SHP77 treated with DMSO at 0.1 percent for 48 hours (cell line): ENCODE results near the gene EPN2.

Experiments used
- DNase-seq: peaks from one replicate; lab custom pipeline; 2025; lab: John Stamatoyannopoulos, UW

EPN2 gene

GRCh38 chr17:19365833-19366636 is 128.9 kb downstream of the EPN2 start:
- DNase-seq, result no peak

DNA sequence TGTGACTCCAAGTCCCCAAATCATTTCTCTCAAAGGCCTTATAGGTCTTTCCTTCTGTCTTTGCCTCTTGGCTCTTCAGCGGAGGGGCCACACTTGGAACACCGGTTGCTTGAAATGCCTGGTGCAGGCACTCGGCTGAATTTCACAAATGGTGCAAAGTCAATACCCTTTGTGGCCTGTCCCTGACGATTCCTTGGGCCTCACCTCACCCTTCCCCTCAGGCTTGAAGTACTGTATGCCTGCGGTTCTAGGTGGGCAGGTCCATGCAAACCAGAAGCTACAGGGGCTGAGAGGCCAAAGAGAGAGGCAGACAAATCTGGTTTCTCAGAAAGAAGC is 129.4 kb downstream of the EPN2 start:
- no peak for DNase-seq

- no peak for DNase-seq
Measured at GRCh38 chr17:19368229-19368628, 131.1 kb downstream of the EPN2 start.

DNA sequence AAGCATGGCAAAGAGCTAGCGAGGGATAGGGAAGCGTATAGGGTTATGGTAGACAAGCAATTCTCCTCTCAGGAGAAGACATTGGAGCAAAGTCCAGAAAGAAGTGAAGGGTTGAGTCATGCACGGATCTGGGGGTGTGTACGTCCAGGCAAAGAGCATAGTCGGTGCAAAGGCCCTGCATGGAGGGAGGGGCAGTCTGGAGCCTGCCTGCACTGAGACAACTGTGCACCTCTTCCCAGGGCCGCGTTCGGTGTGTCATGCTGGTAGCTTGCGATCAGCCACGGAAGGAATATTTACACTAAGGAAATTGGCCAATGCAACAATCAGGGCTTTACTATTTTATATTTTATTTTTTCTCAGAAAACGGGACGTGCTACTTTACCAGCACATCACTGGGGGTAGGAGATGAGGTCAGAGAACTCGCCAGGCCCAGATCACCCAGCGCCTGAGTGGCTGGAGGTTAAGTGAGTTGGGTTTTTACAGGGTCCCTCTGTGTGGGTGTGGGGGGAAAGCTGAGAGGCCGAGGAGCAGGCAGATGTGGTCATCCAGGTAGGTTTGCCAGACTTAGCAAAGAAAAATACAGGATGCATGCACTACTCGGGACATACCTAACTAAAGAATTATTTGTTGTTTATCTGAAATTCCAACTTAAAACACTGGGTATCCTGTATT is 132.1 kb downstream of the EPN2 start:
- DNase-seq, result no peak

DNA sequence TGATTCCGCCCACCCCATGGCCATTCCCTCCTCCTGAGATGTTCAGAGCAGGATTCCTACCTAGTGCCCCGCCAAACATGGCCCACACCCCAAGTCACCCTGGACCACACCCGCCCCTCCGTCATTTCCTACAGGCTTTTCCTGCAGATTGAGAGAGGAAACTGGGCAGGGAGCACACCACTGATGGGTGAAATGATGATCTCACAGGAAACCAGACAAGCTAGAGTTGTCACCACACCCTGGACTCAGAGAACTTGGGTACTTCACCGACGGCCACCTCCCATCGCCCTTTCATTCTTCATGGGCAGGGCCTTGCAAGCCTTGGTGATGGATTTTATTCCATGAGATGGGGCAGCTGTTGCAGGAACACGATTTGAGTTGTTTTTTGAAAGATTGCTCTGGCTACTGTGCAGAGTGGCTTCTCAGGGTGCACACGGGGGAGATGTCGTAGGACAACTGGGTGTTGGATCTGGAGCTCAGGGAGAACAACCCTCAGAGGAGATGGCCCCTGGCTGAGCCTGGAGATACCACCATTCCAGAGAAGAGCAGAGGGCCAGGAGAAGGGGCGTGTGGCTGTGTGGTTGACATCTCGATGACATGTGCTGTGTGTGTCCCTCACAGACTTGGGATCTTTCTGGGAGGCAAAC is 132.8 kb downstream of the EPN2 start:
- no peak for DNase-seq

GRCh38 chr17:19370493-19370960 is 133.4 kb downstream of the EPN2 start:
- DNase-seq, result peak; percentile 74

GRCh38 chr17:19371259-19372010 is 134.3 kb downstream of the EPN2 start:
- DNase-seq, result no peak

DNA sequence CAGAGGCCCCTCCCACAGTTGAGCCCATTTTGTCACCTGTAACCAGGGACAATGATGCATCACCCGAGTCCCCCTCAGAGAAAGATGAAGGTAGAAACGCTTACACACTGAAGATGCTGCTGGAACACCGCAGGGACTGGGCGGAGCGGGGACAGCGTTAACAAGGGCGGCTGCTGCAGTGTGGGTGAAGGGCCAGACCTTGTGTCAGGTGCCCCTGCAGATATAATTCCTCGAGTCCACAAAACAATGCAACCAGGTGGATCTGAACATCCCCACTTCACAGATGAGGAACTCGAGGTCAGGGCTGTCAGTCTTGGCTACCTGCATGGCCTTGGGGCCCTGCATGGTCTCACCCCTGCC is 134.8 kb downstream of the EPN2 start:
- no peak for DNase-seq

DNA sequence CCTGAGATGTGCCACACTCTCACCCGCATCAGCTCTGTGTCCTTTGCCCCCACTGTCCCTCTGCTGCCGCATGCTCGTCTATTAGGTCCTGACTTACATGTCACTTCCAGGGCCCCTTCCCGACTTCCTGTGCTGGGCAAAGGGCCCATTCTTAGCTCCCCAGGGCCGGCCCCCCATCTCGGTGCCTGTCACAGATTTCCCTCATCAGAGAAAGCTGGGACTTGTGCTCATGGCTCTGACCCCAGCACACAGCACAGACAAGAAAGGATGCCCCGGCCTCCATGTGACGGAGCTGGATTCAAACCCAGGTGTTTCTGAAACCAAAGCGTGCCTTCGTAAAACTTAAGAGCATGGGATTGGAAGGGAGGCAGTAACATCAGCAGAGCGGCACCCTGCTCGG is 135.3 kb downstream of the EPN2 start:
- DNase-seq, result no peak

DNA sequence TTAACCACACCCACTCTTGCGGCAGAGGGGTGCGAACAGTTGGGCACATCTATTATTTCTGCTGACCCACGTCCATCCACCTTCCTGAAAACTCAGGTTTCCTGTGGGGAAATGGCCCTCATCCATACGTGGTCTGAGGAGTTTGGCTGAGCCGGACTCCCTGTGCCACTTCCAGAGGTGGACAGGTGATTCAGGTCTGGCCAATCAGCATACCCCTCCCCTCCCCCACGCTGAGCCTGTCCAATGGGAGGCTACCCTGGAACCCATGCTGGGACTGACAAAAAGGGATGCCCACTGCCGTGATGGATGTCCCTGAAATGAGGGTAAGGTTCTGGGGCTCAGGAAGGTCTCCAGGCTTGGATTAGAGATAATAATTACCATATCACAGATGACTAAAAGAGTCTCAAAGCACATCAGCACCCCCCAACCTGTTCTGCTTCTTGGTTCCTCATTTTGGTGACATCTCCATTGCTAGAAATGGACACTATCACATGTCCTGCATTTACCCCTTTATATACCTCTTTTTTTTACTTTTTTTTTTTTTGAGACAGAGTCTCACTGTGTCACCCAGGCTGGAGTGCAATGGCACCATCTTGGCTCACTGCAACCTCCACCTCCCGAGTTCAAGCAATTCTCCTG is 135.8 kb downstream of the EPN2 start:
- no peak for DNase-seq

- DNase-seq, result no peak
Measured at GRCh38 chr17:19374136-19374535, 137.0 kb downstream of the EPN2 start.

- DNase-seq, result no peak
Measured at GRCh38 chr17:19375732-19376131, 138.6 kb downstream of the EPN2 start.

GRCh38 chr17:19376811-19377210 is 139.6 kb downstream of the EPN2 start:
- no peak for DNase-seq

DNA sequence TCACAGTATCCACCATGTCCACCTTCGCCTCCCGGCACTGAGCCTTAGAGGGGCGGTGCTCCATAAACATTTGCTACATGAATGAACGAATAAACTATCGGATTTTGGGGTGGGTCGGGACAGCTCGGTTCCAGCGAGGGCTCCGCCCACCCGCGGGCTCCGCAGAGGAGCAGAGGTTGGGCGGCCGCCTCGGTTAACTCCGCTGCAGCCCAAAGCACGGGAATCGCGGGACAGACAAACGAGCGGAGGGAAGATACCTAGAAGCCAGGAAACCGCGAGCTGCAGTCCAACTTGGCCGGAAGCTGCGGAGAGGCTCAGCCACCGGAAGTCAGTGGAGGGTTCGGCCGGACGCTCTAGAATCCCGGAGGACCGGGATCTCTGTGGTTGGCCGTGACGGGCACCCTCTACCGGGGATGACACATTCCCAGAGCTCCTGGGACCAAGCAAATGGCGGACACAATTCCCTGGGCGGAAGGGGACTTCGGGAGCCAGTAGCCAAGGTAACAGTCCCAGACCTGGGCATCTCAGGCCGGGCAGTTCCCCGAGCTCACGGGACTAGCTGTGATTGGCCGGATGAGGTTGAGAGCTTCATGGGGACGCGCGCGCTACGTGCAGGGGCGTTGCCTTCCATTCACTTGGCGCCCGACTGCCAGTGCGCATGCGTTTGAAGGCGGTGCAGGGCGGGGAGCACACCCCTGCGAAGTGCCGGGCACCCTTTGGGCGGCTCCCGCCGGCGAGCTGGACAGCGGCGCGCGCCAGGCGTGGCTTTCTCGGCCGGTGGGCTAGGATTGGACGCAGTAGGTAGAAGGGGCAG is 140.6 kb downstream of the EPN2 start:
- DNase-seq, result peak; percentile 100

- DNase-seq, result no peak
Measured at GRCh38 chr17:19378416-19379360, 141.5 kb downstream of the EPN2 start, which contains the start of gene MAPK7. Gene MAPK7, plus strand, starts transcription at chr17:19378498. Its CDS starts 403 bp downstream, at chr17:19378901.

GRCh38 chr17:19379361-19380065 is 142.3 kb downstream of the EPN2 start:
- DNase-seq, result no peak

- no peak for DNase-seq
Measured at GRCh38 chr17:19380481-19381301, 143.5 kb downstream of the EPN2 start.

GRCh38 chr17:19381361-19381740 is 144.2 kb downstream of the EPN2 start:
- no peak for DNase-seq
